GM12878 (cell line): ENCODE measurements around the gene BCOR. TPM values are rescaled to one million over a fixed set of nuclear protein-coding genes. Genes with fewer than 3 reads are reported as not detected.

ENCODE experiments used
- CEBPZ ChIP-seq: fragments of 150-350 bp; IDR thresholded peaks from 2 replicates; pipeline ENCODE4 v1.6.1; 2016; ENCODE audit warnings: low read depth, low read length
- CUX1 ChIP-seq: IDR thresholded peaks from 2 replicates; pipeline ENCODE4 v1.6.1; 2012; ENCODE audit warnings: improper control_type of control experiment, low read depth, low read length; ENCODE audit not compliant: insufficient replicate concordance
- E2F4 ChIP-seq: IDR thresholded peaks from 2 replicates; pipeline ENCODE4 v1.6.1; 2012; ENCODE audit warnings: low read depth, low read length, improper control_type of control experiment
- ESRRA ChIP-seq: IDR thresholded peaks from 2 replicates; pipeline ENCODE4 v1.6.1; 2012; ENCODE audit warnings: mild to moderate bottlenecking, low read length, improper control_type of control experiment
- ZNF217 ChIP-seq: fragments of 450-650 bp; IDR thresholded peaks from 2 replicates; pipeline ENCODE4 v1.6.1; 2017; ENCODE audit warnings: antibody characterized with exemption, mild to moderate bottlenecking
- polyA plus RNA-seq, 11 experiments: library from polyadenylated mRNA; depleted of rRNA in 4 of 11; unstranded in 6 of 11; stranded (reverse) in 5 of 11; fragments of >200 nt; fragmentation: Nextera tagmentation in 4 of 11; fragmentation: Illumina TruSeq in 1 of 11; extraction: Ambion mirVana in 4 of 11; extraction: Trizol in 1 of 11; gene quantifications; 1 replicate in 1 of 11; 2 replicates in 10 of 11; pipeline versions ENCODE4 v1.2.1 to v1.2.3, GENCODE V29; 2011 to 2016; ENCODE audit warnings: inconsistent platforms in 2 of 11, missing spikeins in 2 of 11, low read depth in 1 of 11
- total RNA-seq, 4 experiments: library from RNA; depleted of rRNA in 3 of 4; stranded (reverse); fragments of >200 nt in 3 of 4; fragmentation: Illumina TruSeq in 1 of 4; extraction: Trizol in 1 of 4; gene quantifications; 2 replicates each; pipeline versions ENCODE4 v1.2.1 to v1.2.3, GENCODE V29; 2013 to 2021

Gene BCOR
- total and polyA plus RNA-seq, 10 of the 15 experiments (the other 5 are each of a cell fraction or from before 2014, with no cell fraction given) = 5.1 to 16.4 (median 10.1) TPM

- no peak for TF ChIP-seq E2F4
- no peak for TF ChIP-seq CUX1
- no peak for TF ChIP-seq ZNF217
- no peak for TF ChIP-seq ESRRA
- no peak for TF ChIP-seq CEBPZ
These were observed 22.8 kb downstream of the BCOR start (continued) for GRCh38 chrX:40074959-40075332.
